ENCODE measurements around the gene OGFOD3. TPM values are rescaled to one million over a fixed set of nuclear protein-coding genes. Genes with fewer than 3 reads are reported as not detected.
"Not testable (repeated sequence)": the region's sequence is repeated elsewhere in the genome, so short reads cannot be mapped to it uniquely, and the experiment has no call there.

Gene OGFOD3
- total RNA-seq, 2 experiments from 2014 or later, result 25.2 to 28.0 TPM

DNA sequence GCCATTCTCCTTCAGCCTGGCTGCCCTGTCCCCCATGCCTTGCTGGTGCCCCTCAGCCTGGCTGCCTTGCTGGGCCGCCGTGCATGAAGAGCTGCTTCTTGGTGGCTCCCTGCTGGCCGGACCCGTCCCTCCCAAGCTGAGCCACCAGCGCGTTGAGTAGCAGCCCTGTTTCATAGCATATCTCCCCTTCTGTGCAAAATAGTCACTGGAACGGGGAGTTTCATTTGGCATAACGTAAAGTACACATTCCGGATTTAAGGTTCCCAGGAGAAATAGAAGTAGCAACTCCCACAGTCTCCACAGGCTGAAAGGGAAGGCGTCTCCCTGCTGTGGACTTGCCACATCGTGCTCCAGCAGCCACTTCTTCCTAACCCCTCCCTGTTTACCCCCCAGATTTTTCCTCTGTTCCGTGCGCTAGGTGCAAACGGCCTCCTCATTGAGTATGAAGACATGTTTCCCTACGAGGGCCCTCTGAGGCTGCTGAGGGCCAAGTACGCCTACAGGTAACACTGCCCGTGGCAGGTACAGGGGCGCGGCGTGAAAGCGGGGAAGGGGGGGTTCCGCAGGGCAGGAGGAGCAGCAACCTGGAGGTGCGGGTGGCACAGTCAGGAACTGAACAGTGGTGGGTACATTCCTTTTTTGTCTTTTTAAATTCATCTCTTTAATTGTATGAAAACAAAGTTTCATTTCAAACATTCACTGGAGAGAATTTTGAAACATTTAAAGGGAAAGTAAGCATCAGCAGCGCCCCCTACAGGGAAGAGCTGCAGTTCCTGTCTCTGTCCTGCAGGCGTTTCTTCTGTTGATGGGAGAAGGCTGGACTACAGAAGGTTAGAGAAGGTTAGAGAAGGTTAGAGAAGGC lies 5.8 kb upstream of the OGFOD3 start:
- peak; percentile 78 for DNase-seq
- H3K4me3 Mint-ChIP-seq, result no peak overlapping the region
- H3K27me3 Mint-ChIP-seq (ENCODE audit: low read depth), result no peaks in the 10 kb centered on the region
- peak; percentile 72 for ATAC-seq
- CTCF ChIA-PET, result interaction anchor here (0.6 to 1.8 kb wide), 9 partner anchors 8 to 201 kb away, joined by 3 to 9 read pairs (median 3); no protein-coding TSS in a partner anchor
- POLR2A ChIA-PET, result interaction anchor here (0.7 to 1.0 kb wide), 2 partner anchors 25 to 66 kb away, joined by 3 to 5 read pairs; no protein-coding TSS in a partner anchor
- peak overlapping the region; percentile 5 for H3K27ac Mint-ChIP-seq
- peaks cover 29% of the 10 kb centered on the region for H3K36me3 Mint-ChIP-seq (ENCODE audit: low read depth)
- H3K9me3 Mint-ChIP-seq (ENCODE audit: insufficient read depth), result no peaks in the 10 kb centered on the region
- H3K4me1 Mint-ChIP-seq (ENCODE audit: low read depth), result peaks cover 33% of the 10 kb centered on the region

DNA sequence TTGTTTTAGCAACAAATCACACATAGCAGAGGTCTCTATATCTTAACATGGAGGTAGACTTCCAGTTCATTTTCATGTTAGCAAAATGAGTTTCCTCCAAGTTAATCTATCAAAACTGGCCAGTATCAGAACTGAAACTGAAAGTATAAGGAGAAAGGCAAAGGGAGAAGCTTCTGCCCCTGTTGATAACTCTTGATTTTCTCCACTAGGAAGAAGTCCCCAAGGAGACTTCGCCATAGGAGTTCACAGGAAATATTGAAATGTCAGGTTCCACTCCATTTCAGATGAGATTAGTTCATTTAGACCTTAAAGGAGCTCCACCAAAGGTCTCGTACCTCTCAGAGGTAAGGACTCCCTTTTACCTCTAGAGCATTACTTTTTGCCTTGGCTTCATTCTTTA lies 1.2 kb upstream of the OGFOD3 start:
- peaks cover 25% of the 10 kb centered on the region for H3K36me3 Mint-ChIP-seq (ENCODE audit: low read depth)
- CTCF ChIA-PET, result interaction anchor here (0.8 to 1.8 kb wide), 8 partner anchors 8 to 382 kb away, joined by 3 to 7 read pairs (median 3); partner anchors contain the start of gene DCXR
- POLR2A ChIA-PET, result interaction anchor here (0.7 to 1.7 kb wide), 6 partner anchors 10 to 191 kb away, joined by 3 to 7 read pairs (median 4); partner anchors contain the start of genes FOXK2 and SLC16A3

DNA sequence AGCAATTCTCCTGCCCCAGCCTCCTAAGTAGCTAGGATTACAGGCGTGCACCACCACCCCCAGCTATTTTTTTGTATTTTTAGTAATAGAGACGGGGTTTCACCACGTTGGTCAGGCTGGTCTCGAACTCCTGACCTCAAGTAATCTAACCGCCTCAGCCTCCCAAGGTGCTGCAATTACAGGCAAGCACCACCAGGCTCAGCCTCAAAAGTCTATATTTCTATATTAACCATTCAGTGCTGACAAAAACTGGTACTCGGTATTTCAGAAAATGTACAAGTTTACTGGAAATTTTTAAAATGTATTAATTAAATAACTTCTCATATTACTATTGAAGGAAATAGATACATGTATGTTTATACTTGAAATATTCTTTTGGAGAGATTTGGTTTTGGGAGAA lies 1.6 kb downstream of the OGFOD3 start:
- H3K4me1 Mint-ChIP-seq (ENCODE audit: low read depth), result peaks cover 33% of the 10 kb centered on the region
- H3K9me3 Mint-ChIP-seq (ENCODE audit: insufficient read depth), result no peaks in the 10 kb centered on the region
- no peak for ATAC-seq
- ChIA-PET POLR2A (interaction anchor here (1.0 kb wide), 1 partner anchor 32 kb away, joined by 3 read pairs; no protein-coding TSS in a partner anchor), CTCF (interaction anchor here (1.3 to 2.3 kb wide), 3 partner anchors 8 to 66 kb away, joined by 3 to 7 read pairs (median 4); no protein-coding TSS in a partner anchor)
- no peak for DNase-seq
- no peak overlapping the region for H3K4me3 Mint-ChIP-seq
- peaks cover 24% of the 10 kb centered on the region for H3K36me3 Mint-ChIP-seq (ENCODE audit: low read depth)
- no peaks in the 10 kb centered on the region for H3K27me3 Mint-ChIP-seq (ENCODE audit: low read depth)
- H3K27ac Mint-ChIP-seq, result no peak overlapping the region

More for the DNA sequence above, 1.2 kb upstream of the OGFOD3 start:
- peak overlapping the region; percentile 81 for H3K4me3 Mint-ChIP-seq
- H3K27me3 Mint-ChIP-seq (ENCODE audit: low read depth), result no peaks in the 10 kb centered on the region
- peak overlapping the region; percentile 85 for H3K27ac Mint-ChIP-seq
- ATAC-seq (no peak), DNase-seq (no peak)
- H3K9me3 Mint-ChIP-seq (ENCODE audit: insufficient read depth), result no peaks in the 10 kb centered on the region
- peaks cover 35% of the 10 kb centered on the region for H3K4me1 Mint-ChIP-seq (ENCODE audit: low read depth)

DNA sequence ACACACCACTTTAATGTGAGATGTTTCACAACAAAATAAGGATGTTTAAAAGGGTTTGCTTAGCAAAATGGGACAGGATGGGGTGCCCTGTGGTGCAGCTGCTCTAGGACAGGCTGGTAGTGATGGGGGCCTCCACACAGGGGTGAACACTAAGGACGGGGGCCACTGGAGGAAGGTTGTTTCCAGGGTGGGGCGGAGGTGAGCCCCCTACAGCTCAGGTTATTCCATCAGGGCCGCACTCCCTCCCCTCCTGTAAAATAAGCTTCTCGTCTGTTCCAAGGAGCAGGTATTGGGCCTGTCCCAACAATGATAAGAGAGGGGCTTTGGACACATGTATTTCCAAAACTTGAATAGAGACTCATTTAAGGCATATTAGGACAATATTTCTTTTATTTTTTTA lies 2.1 kb downstream of the OGFOD3 start:
- POLR2A ChIA-PET, result interaction anchor here (1.0 kb wide), 1 partner anchor 33 kb away, joined by 3 read pairs; no protein-coding TSS in a partner anchor
- ATAC-seq (no peak), DNase-seq (no peak)
- Mint-ChIP-seq H3K27me3 (ENCODE audit: low read depth) (no peaks in the 10 kb centered on the region), H3K4me3 (no peak overlapping the region), H3K27ac (no peak overlapping the region), H3K4me1 (ENCODE audit: low read depth) (peaks cover 33% of the 10 kb centered on the region), H3K36me3 (ENCODE audit: low read depth) (peaks cover 23% of the 10 kb centered on the region), H3K9me3 (ENCODE audit: insufficient read depth) (no peaks in the 10 kb centered on the region)
- CTCF ChIA-PET, result interaction anchor here (1.3 to 2.3 kb wide), 2 partner anchors 9 to 65 kb away, joined by 4 to 7 read pairs; no protein-coding TSS in a partner anchor

DNA sequence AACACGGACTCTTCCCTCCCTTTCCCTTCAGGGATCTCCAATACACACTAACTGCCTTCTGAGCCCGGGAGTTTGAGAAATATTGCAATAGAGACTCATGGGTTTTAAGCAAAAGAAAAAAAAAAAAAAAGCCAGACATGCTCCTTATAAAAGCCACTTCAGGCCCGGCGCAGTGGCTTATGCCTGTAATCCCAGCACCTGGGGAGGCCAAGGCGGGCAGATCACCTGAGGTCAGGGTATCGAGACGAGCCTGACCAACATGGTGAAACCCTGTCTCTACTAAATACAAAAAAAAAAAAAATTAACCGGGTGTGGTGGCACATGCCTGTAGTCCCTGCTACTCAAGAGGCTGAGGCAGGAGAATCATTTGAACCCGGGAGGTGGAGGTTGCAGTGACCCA lies 2.6 kb downstream of the OGFOD3 start:
- ATAC-seq (no peak), DNase-seq (no peak)
- Mint-ChIP-seq H3K27me3 (ENCODE audit: low read depth) (no peaks in the 10 kb centered on the region), H3K27ac (no peak overlapping the region), H3K4me1 (ENCODE audit: low read depth) (peaks cover 28% of the 10 kb centered on the region), H3K4me3 (no peak overlapping the region), H3K36me3 (ENCODE audit: low read depth) (peaks cover 18% of the 10 kb centered on the region), H3K9me3 (ENCODE audit: insufficient read depth) (no peaks in the 10 kb centered on the region)
- ChIA-PET POLR2A (no interaction called here), CTCF (interaction anchor here (1.3 to 3.0 kb wide), 2 partner anchors 9 to 58 kb away, joined by 4 to 11 read pairs; partner anchors contain the start of gene TEX19)

DNA sequence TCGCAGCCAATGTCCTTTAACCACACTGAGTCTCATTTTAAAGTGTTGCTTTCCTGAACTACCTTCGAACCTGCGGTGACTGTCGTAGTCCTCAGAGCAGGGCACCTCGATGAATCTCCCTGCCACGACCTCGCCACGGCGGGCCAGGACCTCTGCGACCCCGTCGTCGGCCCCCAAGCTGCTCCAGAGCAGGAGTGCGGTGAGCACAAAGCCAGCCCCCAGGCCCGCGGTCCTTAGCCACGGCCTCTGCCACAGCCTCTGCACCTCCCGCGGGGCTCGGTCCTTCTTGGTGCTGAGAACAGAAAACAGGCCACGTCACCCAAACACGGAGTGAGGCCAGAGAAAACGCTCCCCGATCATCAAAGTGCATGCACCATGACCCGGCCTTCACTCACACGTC lies 3.0 kb downstream of the OGFOD3 start:
- no peak overlapping the region for H3K27ac Mint-ChIP-seq
- H3K27me3 Mint-ChIP-seq (ENCODE audit: low read depth), result no peaks in the 10 kb centered on the region
- H3K9me3 Mint-ChIP-seq (ENCODE audit: insufficient read depth), result no peaks in the 10 kb centered on the region
- H3K36me3 Mint-ChIP-seq (ENCODE audit: low read depth), result peaks cover 17% of the 10 kb centered on the region
- ATAC-seq (no peak), DNase-seq (no peak)
- H3K4me3 Mint-ChIP-seq, result no peak overlapping the region
- H3K4me1 Mint-ChIP-seq (ENCODE audit: low read depth), result peaks cover 26% of the 10 kb centered on the region
- POLR2A ChIA-PET, result interaction anchor here (0.5 kb wide), 1 partner anchor 25 kb away, joined by 3 read pairs; no protein-coding TSS in a partner anchor
- CTCF ChIA-PET, result interaction anchor here (2.7 to 3.0 kb wide), 2 partner anchors 58 to 64 kb away, joined by 11 to 19 read pairs; partner anchors contain the start of gene TEX19

DNA sequence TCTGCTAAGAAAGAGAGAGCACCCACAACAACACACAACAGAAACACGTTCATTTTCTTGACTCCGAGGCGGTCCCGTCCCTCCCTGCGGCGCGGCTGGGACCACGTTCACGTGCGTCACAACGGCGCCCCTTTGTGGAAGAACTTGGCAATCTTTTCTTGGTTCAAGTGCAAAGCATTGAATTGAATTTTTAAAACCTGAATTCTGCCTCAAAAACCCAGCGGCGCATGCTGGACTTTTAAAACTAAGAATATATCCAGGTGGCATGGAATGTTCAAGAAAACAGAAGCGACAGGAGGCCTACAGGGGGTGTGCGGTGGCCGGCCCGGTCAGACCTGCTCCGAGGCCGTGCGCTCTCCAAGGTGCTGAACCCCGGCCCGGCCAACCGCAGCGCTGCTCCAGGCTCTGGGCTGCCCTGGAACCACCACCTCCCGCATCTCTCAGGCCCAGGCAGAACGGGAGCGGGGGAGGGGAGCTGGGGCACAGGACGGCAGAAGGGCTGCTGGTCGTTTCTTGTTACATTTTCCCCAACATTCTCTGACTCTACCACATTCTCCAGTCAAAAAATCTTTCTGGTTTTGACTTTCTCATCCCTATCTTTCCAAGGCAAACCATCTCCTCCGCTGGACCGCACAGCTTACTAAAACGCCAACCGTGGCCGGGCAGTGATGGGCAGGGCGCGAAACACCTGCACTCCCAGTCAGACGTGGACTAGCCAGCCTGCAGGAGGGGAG lies 3.7 kb downstream of the OGFOD3 start:
- Mint-ChIP-seq H3K27ac (no peak overlapping the region), H3K36me3 (ENCODE audit: low read depth) (peaks cover 10% of the 10 kb centered on the region), H3K27me3 (ENCODE audit: low read depth) (no peaks in the 10 kb centered on the region), H3K4me1 (ENCODE audit: low read depth) (peaks cover 19% of the 10 kb centered on the region), H3K9me3 (ENCODE audit: insufficient read depth) (no peaks in the 10 kb centered on the region), H3K4me3 (no peak overlapping the region)
- POLR2A ChIA-PET, result interaction anchor here (0.5 to 0.8 kb wide), 2 partner anchors 25 to 62 kb away, joined by 3 to 5 read pairs; no protein-coding TSS in a partner anchor
- peak; percentile 32 for ATAC-seq
- CTCF ChIA-PET, result interaction anchor here (0.7 to 3.0 kb wide), 4 partner anchors 48 to 173 kb away, joined by 3 to 19 read pairs (median 7); partner anchors contain the start of gene TEX19
- DNase-seq, result peak; percentile 84

DNA sequence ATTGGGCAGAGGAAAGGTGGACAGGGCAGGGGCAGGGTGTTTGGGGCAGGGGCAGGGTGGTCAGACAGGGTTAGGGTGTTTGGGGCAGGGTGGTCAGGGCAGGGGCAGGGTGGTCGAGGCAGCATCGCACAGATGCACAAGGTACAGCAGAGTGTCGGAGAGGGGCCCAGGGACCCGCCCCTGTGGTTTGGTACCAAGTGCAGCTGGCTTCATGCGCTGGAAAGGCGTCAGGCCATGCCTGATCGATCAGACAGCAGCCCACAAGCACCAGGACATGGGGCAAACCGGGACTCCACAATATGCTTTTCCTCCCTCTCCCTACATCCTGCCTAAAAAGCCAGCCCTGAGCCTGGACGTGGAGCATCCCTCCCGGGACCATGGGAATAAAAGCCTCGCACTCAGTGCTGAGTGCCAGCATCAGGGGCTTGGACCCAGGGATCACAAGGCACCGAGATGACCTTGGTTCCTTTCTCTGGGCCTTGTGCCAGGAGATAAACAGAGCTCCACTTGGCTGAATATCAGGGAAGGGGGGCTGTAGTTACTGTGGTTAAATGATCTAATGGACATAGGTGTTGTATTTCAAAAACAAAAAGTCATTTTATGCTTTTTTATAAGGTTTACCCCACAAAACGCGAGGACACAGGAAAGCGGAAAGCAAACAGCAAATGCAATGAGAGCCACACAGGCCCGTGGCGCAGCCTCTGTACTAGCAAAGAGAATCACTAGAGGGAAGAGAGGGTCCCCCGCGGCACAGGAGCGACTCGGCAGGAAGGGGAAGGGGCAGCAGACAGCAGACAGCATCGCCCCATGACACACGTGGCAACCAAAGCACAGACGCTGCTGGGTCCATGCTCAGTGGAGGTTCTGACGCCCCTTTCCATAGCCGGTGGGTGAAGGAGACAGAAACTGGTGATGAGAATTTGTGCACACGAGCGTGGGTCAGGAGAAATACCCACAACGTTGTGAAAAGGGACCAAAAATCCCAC lies 5.6 kb downstream of the OGFOD3 start:
- CTCF ChIA-PET, result interaction anchor here (1.0 to 3.0 kb wide), 3 partner anchors 14 to 62 kb away, joined by 3 to 19 read pairs (median 11); partner anchors contain the start of gene TEX19
- no peak overlapping the region for H3K27ac Mint-ChIP-seq
- peaks cover 16% of the 10 kb centered on the region for H3K4me1 Mint-ChIP-seq (ENCODE audit: low read depth)
- peaks cover 8% of the 10 kb centered on the region for H3K36me3 Mint-ChIP-seq (ENCODE audit: low read depth)
- no peaks in the 10 kb centered on the region for H3K9me3 Mint-ChIP-seq (ENCODE audit: insufficient read depth)
- POLR2A ChIA-PET, result no interaction called here
- ATAC-seq (no peak), DNase-seq (no peak)
- no peaks in the 10 kb centered on the region for H3K27me3 Mint-ChIP-seq (ENCODE audit: low read depth)
- no peak overlapping the region for H3K4me3 Mint-ChIP-seq

DNA sequence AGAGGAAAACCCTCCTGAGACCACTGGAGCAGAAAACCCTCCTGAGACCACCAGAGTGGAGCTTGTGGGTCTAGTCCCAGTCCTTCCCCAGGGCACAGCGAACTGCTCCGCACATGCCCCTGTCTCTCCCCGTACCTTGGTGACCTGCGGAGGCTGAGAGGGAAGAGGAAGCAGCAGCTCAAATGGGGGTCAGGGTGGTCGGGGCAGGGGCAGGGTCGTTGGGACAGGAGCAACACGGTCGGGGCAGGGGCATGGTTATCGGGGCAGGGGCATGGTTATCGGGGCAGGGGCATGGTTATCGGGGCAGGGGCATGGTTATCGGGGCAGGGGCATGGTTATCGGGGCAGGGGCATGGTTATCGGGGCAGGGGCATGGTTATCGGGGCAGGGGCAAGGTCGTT lies 6.3 kb downstream of the OGFOD3 start:
- H3K4me3 Mint-ChIP-seq; DNase-seq; H3K27ac Mint-ChIP-seq; ATAC-seq; CTCF ChIA-PET; H3K27me3 Mint-ChIP-seq (ENCODE audit: low read depth); POLR2A ChIA-PET; H3K9me3 Mint-ChIP-seq (ENCODE audit: insufficient read depth): not testable (repeated sequence)
- Mint-ChIP-seq H3K36me3 (ENCODE audit: low read depth) (peaks cover 11% of the 10 kb centered on the region), H3K4me1 (ENCODE audit: low read depth) (peaks cover 20% of the 10 kb centered on the region)

DNA sequence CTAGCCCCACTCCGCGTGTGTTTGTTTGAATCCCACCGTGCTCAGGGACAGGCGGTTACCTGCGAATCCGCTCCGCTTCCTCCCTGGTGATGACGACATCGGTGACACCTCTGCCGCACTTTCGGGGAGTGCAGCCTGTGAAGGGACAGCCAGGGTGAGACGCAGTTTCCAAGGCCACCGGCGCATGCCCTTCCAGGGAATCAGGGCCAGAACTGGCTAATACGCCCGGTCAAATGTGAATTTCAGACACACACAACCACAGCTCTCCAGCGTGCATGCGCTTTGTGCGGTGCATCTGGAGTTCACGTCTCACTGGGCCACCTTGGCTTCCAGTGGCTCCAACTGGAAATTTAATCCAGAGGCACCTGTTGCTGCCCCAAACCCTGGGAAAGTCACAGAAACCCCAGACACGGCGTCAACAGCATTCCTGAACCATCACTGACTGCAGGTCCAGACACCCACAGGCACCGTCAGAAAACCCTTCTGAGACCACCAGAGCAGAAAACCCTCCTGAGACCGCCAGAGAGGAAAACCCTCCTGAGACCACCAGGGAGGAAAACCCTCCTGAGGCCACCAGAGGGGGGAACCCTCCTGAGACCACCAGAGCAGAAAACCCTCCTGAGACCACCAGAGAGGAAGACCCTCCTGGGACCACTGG lies 6.9 kb downstream of the OGFOD3 start:
- Mint-ChIP-seq H3K27ac (no peak overlapping the region), H3K4me3 (no peak overlapping the region), H3K9me3 (ENCODE audit: insufficient read depth) (no peaks in the 10 kb centered on the region), H3K27me3 (ENCODE audit: low read depth) (no peaks in the 10 kb centered on the region), H3K4me1 (ENCODE audit: low read depth) (peaks cover 20% of the 10 kb centered on the region), H3K36me3 (ENCODE audit: low read depth) (peaks cover 11% of the 10 kb centered on the region)
- POLR2A ChIA-PET, result no interaction called here
- CTCF ChIA-PET, result interaction anchor here (2.3 kb wide), 1 partner anchor 61 kb away, joined by 8 read pairs; no protein-coding TSS in a partner anchor
- no peak for ATAC-seq
- DNase-seq, result no peak

All from activated CD8-positive, alpha-beta T cell treated with anti-CD3 and anti-CD28 coated beads, Interleukin-2, amount 10 ng/mL, durations not matched to agents 7 days and 5 days (primary cell).